GDM1 (cell line): ENCODE results near the gene RGS6.

Experiments
- DNase-seq: peaks from one replicate; lab custom pipeline; 2025; lab: John Stamatoyannopoulos, UW

The RGS6 gene

GRCh38 chr14:72081137-72081536 lies 148.9 kb downstream of the RGS6 start:
- no peak for DNase-seq

- DNase-seq = no peak
These were observed 152.7 kb downstream of the RGS6 start for GRCh38 chr14:72084935-72085334.

- no peak for DNase-seq
These were observed 157.4 kb downstream of the RGS6 start for GRCh38 chr14:72089625-72090024.

- no peak for DNase-seq
These were observed 162.8 kb downstream of the RGS6 start for GRCh38 chr14:72094844-72095582.

GRCh38 chr14:72097173-72097783 lies 165.0 kb downstream of the RGS6 start:
- DNase-seq = no peak

- no peak for DNase-seq
These were observed 166.0 kb downstream of the RGS6 start for GRCh38 chr14:72098210-72098609.

GRCh38 chr14:72099566-72099965 lies 167.3 kb downstream of the RGS6 start:
- no peak for DNase-seq

- peak; percentile 26 for DNase-seq
These were observed 171.9 kb downstream of the RGS6 start for GRCh38 chr14:72104011-72104613.

GRCh38 chr14:72111911-72112310 lies 179.7 kb downstream of the RGS6 start:
- DNase-seq = no peak

- DNase-seq = no peak
These were observed 186.6 kb downstream of the RGS6 start for GRCh38 chr14:72118841-72119240.

GRCh38 chr14:72120315-72120714 lies 188.1 kb downstream of the RGS6 start:
- DNase-seq = no peak

- DNase-seq = no peak
These were observed 191.5 kb downstream of the RGS6 start for GRCh38 chr14:72123755-72124154.

- DNase-seq = no peak
These were observed 191.9 kb downstream of the RGS6 start for GRCh38 chr14:72124171-72124570.

- DNase-seq = no peak
These were observed 193.9 kb downstream of the RGS6 start for GRCh38 chr14:72126091-72126490.

GRCh38 chr14:72126561-72126960 lies 194.3 kb downstream of the RGS6 start:
- no peak for DNase-seq

- peak; percentile 72 for DNase-seq
These were observed 196.4 kb downstream of the RGS6 start for GRCh38 chr14:72128629-72129028.

GRCh38 chr14:72129291-72129690 lies 197.1 kb downstream of the RGS6 start:
- no peak for DNase-seq

- no peak for DNase-seq
These were observed 208.9 kb downstream of the RGS6 start for GRCh38 chr14:72141084-72141483.

GRCh38 chr14:72142328-72142727 lies 210.1 kb downstream of the RGS6 start:
- DNase-seq = no peak

- no peak for DNase-seq
These were observed 214.0 kb downstream of the RGS6 start for GRCh38 chr14:72146241-72146640.

GRCh38 chr14:72154645-72155378 lies 222.6 kb downstream of the RGS6 start:
- no peak for DNase-seq

- DNase-seq = no peak
These were observed 223.3 kb downstream of the RGS6 start for GRCh38 chr14:72155379-72155993.
